EH (cell line): ENCODE measurements around the gene STX8.

Source experiments
- DNase-seq: peaks from one replicate; pipeline ENCODE4 v3.0.0-alpha.2; 2015; ENCODE audit warnings: low read depth

STX8 gene

GRCh38 chr17:9554715-9555114 is 20.9 kb downstream of the STX8 start:
- peak; percentile 45 for DNase-seq

- no peak for DNase-seq
Measured at GRCh38 chr17:9553596-9553995, 22.0 kb downstream of the STX8 start.

DNA sequence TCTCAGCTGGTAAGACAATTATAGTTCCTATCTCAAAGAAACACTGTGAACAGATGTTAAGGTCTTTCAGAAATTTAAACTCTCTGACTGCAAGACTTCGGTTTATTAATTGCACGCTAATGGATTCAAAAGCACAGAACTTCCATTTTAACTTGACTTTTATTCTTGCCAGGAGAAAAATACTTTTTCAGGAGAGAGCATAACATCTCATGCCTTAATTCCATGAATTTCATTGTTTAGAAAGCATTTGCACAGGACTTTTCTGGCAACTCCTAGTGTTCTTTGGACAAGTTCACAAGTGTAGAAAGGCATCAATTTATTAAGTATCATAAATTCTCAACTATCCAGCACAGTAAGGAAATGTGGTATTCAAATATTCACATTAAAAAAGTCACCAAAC is 22.4 kb downstream of the STX8 start:
- DNase-seq: no peak

DNA sequence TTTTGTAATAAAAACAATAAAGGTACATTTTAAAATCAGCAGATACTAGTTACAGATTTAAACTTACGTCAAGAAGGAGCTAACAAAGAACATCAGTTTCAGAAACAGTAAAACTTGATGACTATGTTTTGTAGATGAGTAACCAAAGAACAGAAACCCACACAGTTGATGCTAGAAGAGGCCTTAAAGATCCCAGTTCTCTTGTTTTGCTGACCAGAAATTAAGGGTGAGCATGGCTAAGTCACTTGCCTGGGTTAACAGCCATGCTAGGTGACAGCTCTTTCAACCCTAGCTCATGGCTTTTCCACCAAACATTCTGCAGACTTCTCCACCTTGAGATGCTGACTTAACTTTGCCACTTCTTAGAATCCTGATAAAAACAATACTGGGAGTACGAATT is 26.4 kb downstream of the STX8 start:
- DNase-seq: no peak

DNA sequence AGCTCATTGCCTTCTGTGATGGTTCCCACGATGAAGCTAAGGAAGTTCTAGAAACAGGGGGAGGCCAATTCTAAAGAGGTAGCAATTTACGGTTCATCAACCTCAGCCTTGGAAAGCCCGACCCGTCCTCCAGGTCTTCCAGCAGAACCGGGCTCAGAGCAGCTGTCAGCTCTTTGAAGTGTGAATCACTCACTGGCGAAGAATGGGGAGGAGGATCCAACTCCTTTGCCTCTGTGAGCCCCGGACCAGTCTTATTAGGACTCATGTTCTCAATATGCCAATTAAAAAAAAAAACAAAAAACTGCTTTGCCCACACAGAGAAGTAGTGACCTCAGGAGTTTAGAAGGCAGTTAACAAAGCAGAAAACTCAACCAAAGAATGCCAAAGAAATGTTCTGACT is 31.4 kb downstream of the STX8 start:
- DNase-seq: no peak

GRCh38 chr17:9541718-9542117 is 33.9 kb downstream of the STX8 start:
- DNase-seq: no peak

DNA sequence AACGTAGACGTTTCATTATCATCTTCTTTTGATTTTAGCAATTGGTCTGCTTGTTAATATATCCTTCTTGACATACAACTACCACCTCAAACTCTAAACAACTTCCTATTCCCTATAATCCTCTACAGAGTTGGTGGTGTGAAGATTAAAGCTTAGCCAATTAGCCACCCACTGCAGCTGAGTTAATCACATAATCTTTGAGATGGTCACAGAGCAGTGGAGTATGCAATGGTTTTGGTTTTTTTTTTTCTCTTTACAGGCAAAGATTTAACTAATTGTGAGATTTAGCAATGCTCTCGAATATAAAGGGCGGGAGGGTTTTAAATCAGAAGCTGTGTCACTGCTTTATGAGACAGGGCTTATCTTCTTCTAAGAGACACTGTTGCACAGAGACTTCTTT is 37.0 kb downstream of the STX8 start:
- DNase-seq: no peak

- no peak for DNase-seq
Measured at GRCh38 chr17:9537177-9537776, 38.3 kb downstream of the STX8 start.

GRCh38 chr17:9536061-9536460 is 39.6 kb downstream of the STX8 start:
- DNase-seq: no peak

DNA sequence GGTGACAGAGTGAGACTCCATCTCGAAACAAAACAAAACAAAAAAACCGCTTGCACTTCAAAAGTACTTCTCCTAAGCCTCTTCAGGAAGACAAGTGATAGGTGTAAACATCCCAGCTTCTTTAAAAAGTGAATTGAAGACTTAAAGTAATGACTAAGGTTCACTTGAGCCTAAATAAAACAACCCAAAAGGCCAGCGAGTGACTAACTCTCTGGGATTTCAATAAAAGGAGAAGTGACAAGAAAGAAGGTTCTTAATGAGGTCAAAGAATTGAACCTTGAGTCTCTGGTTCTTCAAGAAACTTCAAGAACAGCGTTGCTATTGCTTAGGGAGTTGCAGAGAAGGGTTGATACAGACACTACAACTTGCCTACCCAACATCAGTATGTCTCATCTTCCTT is 42.2 kb downstream of the STX8 start:
- DNase-seq: no peak

GRCh38 chr17:9532715-9533114 is 42.9 kb downstream of the STX8 start:
- DNase-seq: no peak

DNA sequence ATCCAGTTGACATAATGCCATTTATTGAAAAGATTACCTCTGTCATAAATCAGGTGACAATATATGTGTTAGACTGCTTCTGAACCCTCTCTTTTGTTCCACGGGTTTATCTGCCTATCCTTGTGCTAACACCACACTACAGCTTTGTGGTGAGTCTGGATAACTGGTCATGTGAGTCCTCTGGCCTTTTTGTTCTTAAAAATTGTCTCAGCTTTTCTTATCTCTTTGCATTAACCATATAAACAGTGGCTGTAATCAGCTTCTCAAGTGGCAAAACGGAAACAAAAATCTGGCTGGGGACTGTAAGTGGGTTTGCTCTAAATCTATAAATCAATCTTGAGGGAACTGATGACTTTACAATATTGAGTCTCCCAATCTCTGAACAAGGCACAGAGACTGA is 44.6 kb downstream of the STX8 start:
- DNase-seq: no peak

- peak; percentile 41 for DNase-seq
Measured at GRCh38 chr17:9529033-9529700, 46.5 kb downstream of the STX8 start.

DNA sequence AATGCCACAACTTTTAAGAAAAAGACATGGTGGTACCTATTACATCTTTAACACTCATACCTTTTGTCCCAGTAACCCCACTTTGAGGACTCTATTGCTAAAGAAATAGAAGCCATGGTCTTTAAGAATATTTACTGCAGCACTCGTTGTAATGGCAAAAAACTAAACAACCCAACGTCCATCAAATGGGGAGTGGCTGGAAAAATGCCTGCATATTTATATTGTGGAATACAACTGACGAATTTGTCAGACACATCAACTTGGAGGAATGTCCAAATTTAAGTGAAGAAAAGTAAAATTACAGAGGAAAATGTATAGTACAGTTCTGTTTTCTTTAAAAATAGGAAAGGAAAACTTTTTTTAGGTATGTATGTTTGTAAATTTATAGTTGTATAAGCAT is 47.8 kb downstream of the STX8 start:
- DNase-seq: no peak

GRCh38 chr17:9522074-9522473 is 53.5 kb downstream of the STX8 start:
- peak; percentile 56 for DNase-seq

DNA sequence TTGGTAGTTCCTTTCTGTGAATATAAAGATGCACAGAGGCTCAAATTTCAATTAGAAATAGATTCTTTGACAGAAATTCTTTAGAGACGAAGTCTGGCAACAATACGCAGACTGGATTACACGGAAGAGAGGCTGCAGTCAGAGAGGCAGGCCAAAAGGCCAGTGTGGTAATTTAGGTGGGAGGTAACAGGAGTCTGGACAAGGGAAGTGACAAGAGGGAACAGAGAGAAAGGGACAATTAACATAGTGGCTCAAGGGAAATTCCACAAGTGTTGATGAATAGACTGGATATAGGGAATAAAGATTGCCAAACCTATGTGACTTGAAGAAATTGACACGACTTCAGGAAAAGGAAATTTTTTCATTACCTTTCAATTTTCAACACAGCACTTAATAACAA is 54.6 kb downstream of the STX8 start:
- DNase-seq: no peak

- no peak for DNase-seq
Measured at GRCh38 chr17:9520649-9521048, 55.0 kb downstream of the STX8 start.

DNA sequence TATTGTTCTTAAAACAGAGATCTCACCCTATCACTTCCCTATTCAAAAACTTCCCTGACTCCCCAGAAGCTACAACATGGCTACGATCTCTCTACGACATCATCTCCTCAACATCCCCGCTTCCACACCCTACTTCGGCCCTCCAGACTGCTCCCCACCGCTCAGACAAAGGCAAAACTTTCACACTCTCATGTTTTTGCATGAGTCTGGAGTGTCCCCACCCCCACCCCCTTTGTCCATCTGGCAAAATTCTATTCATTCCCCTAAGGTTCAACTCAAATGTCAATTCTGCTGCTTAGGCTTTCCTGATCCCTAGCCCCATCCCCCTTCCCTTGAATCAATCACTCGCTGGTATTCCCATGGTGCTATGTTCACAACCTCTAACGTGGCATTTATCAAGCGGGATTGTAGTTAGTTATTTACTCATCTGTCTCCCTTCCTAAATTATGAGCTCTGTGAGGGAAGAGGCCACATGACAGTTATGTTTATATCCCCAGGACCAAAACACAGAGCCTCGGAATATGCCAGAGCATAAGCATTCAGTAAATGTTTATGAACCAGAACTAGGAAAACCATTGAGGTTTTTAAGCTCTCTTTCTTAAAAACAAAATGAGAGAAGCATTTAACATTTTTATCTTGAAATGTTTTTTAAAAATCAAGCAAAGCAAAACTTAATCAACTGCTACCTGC is 55.9 kb downstream of the STX8 start:
- no peak for DNase-seq

GRCh38 chr17:9517396-9517795 is 58.2 kb downstream of the STX8 start:
- no peak for DNase-seq

DNA sequence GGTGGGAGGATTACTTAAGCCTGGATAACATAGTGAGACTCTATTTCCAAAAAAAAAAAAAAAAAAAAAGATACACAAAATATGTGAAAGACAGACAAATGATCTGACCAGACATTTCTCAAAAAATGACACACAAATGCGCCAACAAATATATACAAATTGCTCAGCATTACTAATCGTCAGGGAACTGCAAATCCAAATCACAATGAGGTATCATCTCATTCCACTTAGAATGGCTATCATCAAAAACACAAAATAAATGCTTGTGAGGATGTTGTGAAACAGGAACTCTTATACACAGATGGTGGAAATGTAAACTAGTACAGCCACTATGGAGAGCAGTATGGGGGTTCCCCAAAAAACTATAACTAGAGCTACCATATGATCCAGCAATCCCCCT is 62.4 kb downstream of the STX8 start:
- DNase-seq: no peak

- DNase-seq: peak; percentile 33
Measured at GRCh38 chr17:9512323-9513168, 63.1 kb downstream of the STX8 start.

GRCh38 chr17:9509236-9509816 is 66.3 kb downstream of the STX8 start:
- no peak for DNase-seq
